AG04449 (cell line): Measurements from ENCODE around the gene PGD.
A peak's percentile ranks its signal among the peaks of the same experiment; 100 is the strongest.
"Not testable (repeated sequence)": the region's sequence is repeated elsewhere in the genome, so short reads cannot be mapped to it uniquely, and the experiment has no call there.

ENCODE experiments used
- CTCF ChIA-PET: fragments of 350-600 bp; formaldehyde crosslinking; extraction: SDS; loops from one replicate; lab custom pipeline; 2021; ENCODE audit warnings: antibody characterized with exemption; lab: Yijun Ruan, JAX
- POLR2A ChIA-PET: fragments of 400-600, 350-600 bp; formaldehyde crosslinking; extraction: SDS; loops from one replicate; lab custom pipeline; 2020; ENCODE audit warnings: antibody characterized with exemption, inconsistent platforms; lab: Yijun Ruan, JAX
- DNase-seq: peaks from one replicate; pipeline ENCODE4 v3.0.0-alpha.2; 2010; ENCODE audit warnings: low read depth, low spot score
- H3K4me3 ChIP-seq: 2 replicates; pipeline ENCODE4 v1.5.1; 2011; ENCODE audit warnings: low read depth, mild to moderate bottlenecking, control low read depth, low read length
- TF ChIP-seq, protein P1 (sequence below): IDR thresholded peaks from one replicate; pipeline ENCODE4 v1.5.1; 2011; ENCODE audit warnings: mild to moderate bottlenecking, moderate library complexity, low read length, control low read depth, inconsistent platforms; ENCODE audit not compliant: insufficient read depth; ENCODE audit errors: missing control alignments

The PGD gene

GRCh38 chr1:10456048-10456447 lies 57.2 kb downstream of the PGD start:
- DNase-seq: no peak
- TF ChIP-seq, protein P1, sequence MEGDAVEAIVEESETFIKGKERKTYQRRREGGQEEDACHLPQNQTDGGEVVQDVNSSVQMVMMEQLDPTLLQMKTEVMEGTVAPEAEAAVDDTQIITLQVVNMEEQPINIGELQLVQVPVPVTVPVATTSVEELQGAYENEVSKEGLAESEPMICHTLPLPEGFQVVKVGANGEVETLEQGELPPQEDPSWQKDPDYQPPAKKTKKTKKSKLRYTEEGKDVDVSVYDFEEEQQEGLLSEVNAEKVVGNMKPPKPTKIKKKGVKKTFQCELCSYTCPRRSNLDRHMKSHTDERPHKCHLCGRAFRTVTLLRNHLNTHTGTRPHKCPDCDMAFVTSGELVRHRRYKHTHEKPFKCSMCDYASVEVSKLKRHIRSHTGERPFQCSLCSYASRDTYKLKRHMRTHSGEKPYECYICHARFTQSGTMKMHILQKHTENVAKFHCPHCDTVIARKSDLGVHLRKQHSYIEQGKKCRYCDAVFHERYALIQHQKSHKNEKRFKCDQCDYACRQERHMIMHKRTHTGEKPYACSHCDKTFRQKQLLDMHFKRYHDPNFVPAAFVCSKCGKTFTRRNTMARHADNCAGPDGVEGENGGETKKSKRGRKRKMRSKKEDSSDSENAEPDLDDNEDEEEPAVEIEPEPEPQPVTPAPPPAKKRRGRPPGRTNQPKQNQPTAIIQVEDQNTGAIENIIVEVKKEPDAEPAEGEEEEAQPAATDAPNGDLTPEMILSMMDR: no peak
- H3K4me3 ChIP-seq: no peak overlapping the region
- ChIA-PET CTCF (interaction anchor here (0.6 to 2.3 kb wide), 5 partner anchors 20 to 60 kb away, joined by 3 to 11 read pairs (median 5); partner anchors contain the start of gene CENPS), POLR2A (no interaction called here)

GRCh38 chr1:10456661-10457060 lies 57.8 kb downstream of the PGD start:
- CTCF ChIA-PET: interaction anchor here (1.9 to 2.3 kb wide), 3 partner anchors 26 to 50 kb away, joined by 5 to 11 read pairs (median 8); partner anchors contain the start of gene CENPS
- H3K4me3 ChIP-seq: no peak overlapping the region
- TF ChIP-seq, protein P1: no peak
- POLR2A ChIA-PET: no interaction called here
- DNase-seq: no peak

DNA sequence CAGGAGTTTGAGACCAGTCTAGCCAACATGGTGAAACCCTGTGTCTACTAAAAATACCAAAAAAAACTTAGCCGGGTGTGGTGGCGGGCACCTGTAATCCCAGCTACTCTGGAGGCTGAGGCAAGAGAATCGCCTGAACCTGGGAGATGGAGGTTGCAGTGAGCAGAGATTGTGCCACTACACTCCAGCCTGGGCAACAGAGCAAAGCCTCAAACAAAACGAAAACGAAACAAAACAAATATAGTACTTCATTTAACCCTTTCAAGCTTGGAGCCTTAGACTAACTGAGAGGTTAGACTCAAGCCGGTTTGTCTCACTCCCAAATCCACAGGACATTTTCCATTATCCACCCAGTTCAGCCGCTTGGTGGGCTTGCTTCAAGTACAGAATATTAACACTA lies 58.6 kb downstream of the PGD start:
- CTCF ChIA-PET: interaction anchor here (1.0 to 2.3 kb wide), 3 partner anchors 15 to 50 kb away, joined by 3 to 11 read pairs (median 5); partner anchors contain the start of gene DFFA
- H3K4me3 ChIP-seq, DNase-seq: not testable (repeated sequence)
- POLR2A ChIA-PET: interaction anchor here (0.7 kb wide), 1 partner anchor 50 kb away, joined by 3 read pairs; no protein-coding TSS in a partner anchor

DNA sequence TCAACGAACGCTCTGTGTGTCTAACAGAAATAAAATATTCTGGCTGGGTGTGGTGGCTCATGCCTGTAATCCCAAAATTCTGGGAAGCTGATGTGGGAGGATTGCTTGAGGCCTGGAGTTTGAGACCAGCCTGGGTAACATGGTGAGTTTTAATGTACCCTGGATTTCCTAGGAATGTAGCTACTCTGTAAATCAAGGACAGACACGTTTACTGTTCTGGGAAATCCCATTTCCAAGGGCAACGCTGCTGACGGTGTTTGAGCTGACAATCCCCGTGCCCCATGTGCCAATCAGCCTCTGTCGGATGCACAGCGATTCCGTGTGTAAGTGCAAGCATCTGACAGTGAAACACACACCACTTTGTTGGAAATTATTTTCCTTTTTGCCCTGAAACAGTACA lies 59.0 kb downstream of the PGD start:
- ChIA-PET CTCF (interaction anchor here (1.0 to 2.3 kb wide), 2 partner anchors 15 to 37 kb away, joined by 3 to 11 read pairs; partner anchors contain the start of gene DFFA), POLR2A (interaction anchor here (0.7 kb wide), 1 partner anchor 49 kb away, joined by 3 read pairs; no protein-coding TSS in a partner anchor)
- H3K4me3 ChIP-seq: no peak overlapping the region
- TF ChIP-seq, protein P1: no peak
- no peak for DNase-seq

DNA sequence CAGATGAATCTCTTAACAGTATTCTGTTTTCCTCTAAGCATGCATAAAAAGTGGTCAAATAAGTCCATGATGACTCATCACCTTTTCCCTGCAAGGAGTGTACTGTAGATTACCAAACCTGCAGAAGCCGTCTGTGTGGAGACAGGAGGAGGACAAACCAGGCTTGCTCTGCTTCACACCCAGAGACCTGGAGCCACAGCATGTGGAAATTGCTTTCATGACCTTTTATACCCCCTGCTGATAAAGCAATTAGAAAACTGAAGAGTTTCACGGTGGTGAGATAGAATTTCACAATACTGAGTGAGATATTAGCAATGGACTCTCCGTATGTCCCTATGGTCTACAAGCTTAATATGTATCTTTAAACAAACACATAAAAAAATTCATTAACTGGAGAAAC lies 60.3 kb downstream of the PGD start:
- peak; percentile 45 for DNase-seq
- H3K4me3 ChIP-seq: no peak overlapping the region
- TF ChIP-seq, protein P1: no peak
- POLR2A ChIA-PET: no interaction called here
- CTCF ChIA-PET: interaction anchor here (0.9 to 1.5 kb wide), 3 partner anchors 29 to 85 kb away, joined by 4 to 9 read pairs (median 4); partner anchors contain the start of gene CENPS

DNA sequence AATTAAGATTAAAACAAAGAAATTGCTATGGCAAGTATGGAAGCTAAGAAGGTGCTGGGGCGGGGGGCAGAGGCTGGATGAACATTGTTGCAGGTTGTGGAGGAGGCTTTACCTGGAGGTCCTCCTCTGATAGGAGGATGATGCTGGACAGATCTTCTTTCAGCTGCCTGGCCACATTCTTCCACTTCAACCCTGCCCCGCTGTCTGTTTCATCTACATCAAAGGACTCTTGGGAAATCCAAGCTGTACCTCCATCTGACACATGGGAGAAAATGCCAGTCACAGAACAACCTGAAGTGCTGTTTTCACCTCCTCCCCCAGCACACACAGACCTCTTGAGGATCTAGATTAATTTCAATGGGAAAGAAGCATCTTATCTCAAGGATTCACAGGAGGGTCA lies 68.2 kb downstream of the PGD start:
- ChIA-PET POLR2A (no interaction called here), CTCF (no interaction called here)
- TF ChIP-seq, protein P1: no peak
- no peak for DNase-seq
- no peak overlapping the region for H3K4me3 ChIP-seq
